Left cardiac atrium (tissue), 4 donors: ENCODE data around the gene KLRD1. TPM values are rescaled to one million over a fixed set of nuclear protein-coding genes. Genes with fewer than 3 reads are reported as not detected.
A peak's percentile ranks its signal among the peaks of the same experiment; 100 is the strongest.
"Not testable (repeated sequence)": the region's sequence is repeated elsewhere in the genome, so short reads cannot be mapped to it uniquely, and the experiment has no call there.

Experiments
- ATAC-seq, 2 donors: fragments of 200-7000 bp; cut with Tn5 transposase; one replicate each; pipeline ENCODE4 v1.9.1; 2020; ENCODE audit warnings: mild to moderate bottlenecking in 2 of 2, moderate library complexity in 2 of 2
- DNase-seq: peaks from one replicate; pipeline ENCODE4 v3.0.0-alpha.2; 2020
- intact Hi-C, 2 donors: fragments of 100-400 bp; cut with DNase I; formaldehyde crosslinking; loops; one replicate each; pipeline versions ENCODE4 v1.14.1 to v1.15.1; 2022 to 2023
- total RNA-seq, 2 donors: library from RNA; stranded (reverse); fragmentation: NEBNext Ultra II Directional; extraction: Animal tissue kit (Norgen Biotek cat#: 25700); gene quantifications; one replicate each; pipeline ENCODE4 v1.2.1, GENCODE V29; 2021
- donor health status: DM: no; HTN: yes; CAD: no.
- donor health status: DM: no; HTN: yes; CAD: no; lungs with severe emphysema.
- donor health status: DM: yes; HTN: yes; CAD: no.
- donor health status: Dilated cardiomyopathy.

The KLRD1 gene
- total RNA-seq, 2 donors from 2014 or later = 2.4 to 3.6 TPM

DNA sequence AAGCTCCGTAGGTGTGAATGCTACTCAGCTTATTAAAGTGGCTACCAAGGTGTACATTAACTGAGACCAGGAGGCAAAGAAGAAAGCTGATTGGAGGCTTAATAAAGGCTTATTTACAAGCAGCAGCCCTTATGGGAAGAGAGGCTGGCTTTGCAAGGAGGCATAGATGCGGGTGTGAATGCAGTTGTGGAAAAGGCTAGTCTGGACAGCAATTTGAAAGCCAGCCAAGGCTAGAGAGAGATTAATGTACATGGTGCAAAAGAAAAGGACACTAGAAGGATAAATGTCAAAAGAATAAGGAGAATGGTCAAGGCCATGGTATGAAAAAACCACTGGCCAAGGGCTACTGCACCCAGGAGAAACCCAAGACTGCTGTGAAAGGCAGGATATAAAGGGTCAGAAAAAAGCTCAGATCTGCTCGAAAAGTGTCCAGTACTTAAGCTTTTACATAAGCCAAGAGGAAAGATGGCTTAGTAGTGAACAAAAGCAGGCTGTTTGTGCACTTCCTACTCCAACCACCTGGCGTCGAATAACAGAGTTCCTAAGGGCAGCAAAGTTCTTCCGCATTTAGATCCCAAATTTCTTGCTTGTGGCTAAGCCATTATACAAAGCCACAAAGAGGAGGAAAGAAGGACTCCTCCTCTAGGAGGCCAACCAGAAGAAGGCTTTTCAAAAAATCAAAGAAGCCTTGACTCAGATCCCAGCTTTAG, 58.2 kb downstream of the KLRD1 start:
- ATAC-seq (peak in 1 of 2 donors; percentile 6), DNase-seq (no peak)
- intact Hi-C loops = no loop called here

DNA sequence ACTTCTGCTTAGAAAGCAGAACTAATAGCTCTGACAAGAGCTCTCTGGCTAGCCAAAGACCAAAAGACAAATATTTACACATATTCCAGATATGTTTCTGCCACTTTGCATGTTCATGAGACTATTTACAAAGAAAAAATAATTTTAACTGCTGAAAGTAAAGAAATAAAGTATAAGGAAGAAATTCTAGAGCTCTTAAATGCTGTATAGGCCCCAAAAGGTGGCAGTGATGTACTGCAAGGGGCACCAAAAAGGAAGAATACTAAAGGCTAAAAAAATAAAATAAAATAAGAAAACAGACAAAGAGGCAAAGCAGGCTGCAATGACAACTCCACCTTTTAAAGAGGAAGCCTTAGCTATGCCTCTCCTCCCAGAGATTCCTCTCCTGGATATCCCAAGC, 59.2 kb downstream of the KLRD1 start:
- no peak for DNase-seq
- intact Hi-C loops = no loop called here
- ATAC-seq = no peak

GRCh38 chr12:10367714-10368113, 60.0 kb downstream of the KLRD1 start:
- ATAC-seq, intact Hi-C loops, DNase-seq: not testable (repeated sequence)

- peak in 1 of 2 donors; percentile 58 for ATAC-seq
- intact Hi-C loops = no loop called here
- DNase-seq = no peak
Observed at GRCh38 chr12:10368206-10369171, 60.8 kb downstream of the KLRD1 start.

DNA sequence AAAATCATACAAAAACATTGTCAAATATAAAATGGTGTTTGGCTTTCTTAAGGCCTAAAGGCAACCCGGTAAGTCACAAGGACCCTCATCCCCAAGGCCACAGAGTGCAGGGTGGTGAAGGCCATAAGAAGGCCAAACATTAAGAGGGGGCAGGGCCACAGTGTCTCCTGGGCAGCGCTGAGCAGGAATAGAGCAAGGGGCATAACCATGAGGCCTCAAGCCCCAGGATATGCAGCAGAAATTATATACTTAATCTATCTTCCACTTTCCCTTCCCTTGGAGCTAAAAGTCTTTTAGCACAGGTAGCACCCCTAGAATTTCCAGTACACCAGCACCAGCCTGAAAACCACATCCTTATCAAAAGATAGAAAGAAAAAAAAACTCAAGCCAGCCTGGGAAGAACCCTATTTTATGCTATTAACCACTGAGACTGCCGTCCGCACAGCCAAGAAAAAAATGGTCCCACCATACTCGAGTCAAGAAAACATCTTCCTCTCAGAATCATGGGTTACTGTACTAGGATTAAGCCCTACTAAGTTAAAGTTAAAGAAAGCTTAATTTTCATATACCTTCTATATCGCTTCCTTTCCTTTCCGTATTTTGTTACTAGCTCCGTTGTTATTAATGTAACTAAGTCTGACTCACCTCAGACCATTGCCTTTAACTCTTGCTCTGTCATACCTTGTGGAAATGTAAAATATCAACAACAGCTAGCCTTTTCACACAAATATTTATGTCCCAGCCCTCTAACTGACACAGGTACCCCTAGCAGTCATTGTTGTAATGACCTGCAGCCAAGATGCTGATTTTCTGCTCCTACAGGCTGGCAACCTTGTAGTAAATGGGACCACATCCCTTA, 62.1 kb downstream of the KLRD1 start:
- DNase-seq = no peak
- intact Hi-C loops = no loop called here
- no peak for ATAC-seq

GRCh38 chr12:10371893-10372535, 64.3 kb downstream of the KLRD1 start:
- intact Hi-C loops, ATAC-seq, DNase-seq: not testable (repeated sequence)

DNA sequence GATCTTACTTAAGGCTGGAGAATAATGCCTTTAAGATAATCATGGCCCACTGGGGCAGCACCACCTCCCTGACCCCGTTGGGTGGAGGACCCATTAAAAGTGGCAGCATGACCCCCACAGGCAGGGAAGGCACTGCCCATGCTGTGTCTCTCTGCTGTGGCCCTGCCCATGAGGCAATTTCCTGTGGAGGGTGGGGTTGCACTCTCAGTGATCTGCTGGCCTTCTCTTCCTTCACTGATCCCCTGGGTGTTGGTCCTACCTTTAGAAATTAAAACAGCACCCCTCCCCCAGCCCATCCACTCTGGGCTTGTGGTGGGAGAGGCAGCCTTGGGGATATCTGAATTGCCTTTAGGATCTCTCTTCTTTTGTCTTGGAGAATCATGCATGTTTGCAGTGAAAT, 64.9 kb downstream of the KLRD1 start:
- intact Hi-C loops = no loop called here
- ATAC-seq = peak in 1 of 2 donors; percentile 90
- DNase-seq = peak; percentile 36

- ATAC-seq (no peak), DNase-seq (no peak)
- intact Hi-C loops = no loop called here
Observed at GRCh38 chr12:10374624-10375018, 67.0 kb downstream of the KLRD1 start.

DNA sequence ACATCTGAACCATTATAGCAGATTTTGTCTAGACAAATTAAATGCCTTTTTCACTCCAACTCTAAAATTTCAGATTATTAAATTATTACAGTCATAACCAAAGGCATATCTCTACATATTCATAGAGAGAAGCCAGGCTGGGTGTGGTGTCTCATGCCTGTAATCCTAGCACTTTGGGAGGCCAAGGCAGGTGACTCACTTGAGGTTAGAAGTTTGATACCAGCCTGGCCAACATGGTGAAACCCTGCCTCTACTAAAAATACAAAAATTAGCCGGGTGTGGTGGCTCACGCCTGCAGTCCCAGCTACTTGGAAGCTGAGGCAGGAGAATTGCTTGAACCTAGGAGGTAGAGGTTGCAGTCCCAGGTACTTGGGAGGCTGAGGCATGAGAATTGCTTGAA, 71.1 kb downstream of the KLRD1 start:
- DNase-seq, ATAC-seq, intact Hi-C loops: not testable (repeated sequence)

Other genes starting within 250 kb of the KLRD1 start
- 1 to 10 TPM; 3.9 to 4.6 TPM for gene CLEC1A, start 208.9 kb upstream of the KLRD1 start, total RNA-seq
- gene CLEC7A, start 177.7 kb upstream of the KLRD1 start, total RNA-seq = 10 to 100 TPM in 1 of 2 donors, 1 to 10 TPM in 1; 7.4 to 10.4 TPM
- under 1 TPM in 1 of 2 donors, not detected in 1; 0.60 TPM for gene OLR1, start 135.7 kb upstream of the KLRD1 start, total RNA-seq
- gene TMEM52B, start 128.8 kb upstream of the KLRD1 start, total RNA-seq = not detected
- gene GABARAPL1, start 95.0 kb upstream of the KLRD1 start, total RNA-seq = 100 to 1,000 TPM; 167 to 280 TPM
- 1 to 10 TPM in 1 of 2 donors, under 1 TPM in 1; 0.65 to 3.3 TPM for gene KLRK1, start 82.2 kb downstream of the KLRD1 start, total RNA-seq
- gene KLRC4, start 101.9 kb downstream of the KLRD1 start, total RNA-seq = under 1 TPM in 1 of 2 donors, not detected in 1; 0.77 TPM
- not detected for gene KLRC3, start 112.7 kb downstream of the KLRD1 start, total RNA-seq
- not detected for gene KLRC2, start 128.1 kb downstream of the KLRD1 start, total RNA-seq
- gene KLRC1, start 145.5 kb downstream of the KLRD1 start, total RNA-seq = under 1 TPM in 1 of 2 donors, not detected in 1; 0.27 TPM
- gene EIF2S3B, start 198.0 kb downstream of the KLRD1 start, total RNA-seq = under 1 TPM; 0.41 to 0.65 TPM